OCI-M2 (cell line): ENCODE results near the gene SETD3.
A peak's percentile ranks its signal among the peaks of the same experiment; 100 is the strongest.

Experiments used
- DNase-seq: peaks from one replicate; lab custom pipeline; 2025; ENCODE audit not compliant: unreplicated experiment; lab: John Stamatoyannopoulos, UW

SETD3 gene

DNA sequence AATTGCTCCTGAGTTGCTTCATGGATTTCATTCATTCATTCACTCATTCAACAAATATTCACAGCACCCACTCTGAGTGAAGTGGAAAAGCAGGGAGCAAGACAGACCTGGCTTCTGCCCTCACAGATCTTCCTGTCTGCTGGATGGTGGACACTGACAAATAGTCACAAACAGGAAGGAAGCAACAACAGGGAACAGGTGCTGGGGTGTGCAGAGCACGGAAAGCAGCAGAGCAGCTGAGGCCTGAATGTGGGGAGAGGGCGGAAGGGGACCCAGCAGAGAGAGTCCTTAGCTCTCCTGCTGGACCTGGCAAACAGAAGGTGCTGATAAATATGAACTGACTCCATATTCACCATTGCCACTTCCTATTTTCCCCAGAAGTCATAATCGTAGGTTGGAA is 54.4 kb downstream of the SETD3 start:
- DNase-seq, result no peak

DNA sequence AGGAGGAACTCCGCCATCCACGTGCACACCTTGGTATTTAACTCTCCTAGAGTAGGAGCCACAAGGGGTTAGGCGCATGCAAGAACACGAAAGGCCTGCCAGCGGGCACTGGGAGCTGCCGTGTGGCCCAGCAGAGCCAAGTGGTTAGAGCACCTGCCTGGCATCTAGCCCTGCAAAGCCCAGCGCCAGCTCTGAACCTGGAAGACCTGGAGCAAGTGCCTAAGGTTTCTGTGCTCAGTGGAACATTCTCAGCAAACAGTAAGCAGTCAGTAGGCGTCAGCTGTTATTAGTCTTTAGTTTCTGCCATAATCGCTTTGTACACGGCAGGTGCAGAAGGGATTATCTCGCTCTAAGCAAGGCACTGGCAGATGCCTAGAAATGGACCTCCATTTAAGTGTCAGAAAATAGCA is 55.4 kb downstream of the SETD3 start:
- no peak for DNase-seq

DNA sequence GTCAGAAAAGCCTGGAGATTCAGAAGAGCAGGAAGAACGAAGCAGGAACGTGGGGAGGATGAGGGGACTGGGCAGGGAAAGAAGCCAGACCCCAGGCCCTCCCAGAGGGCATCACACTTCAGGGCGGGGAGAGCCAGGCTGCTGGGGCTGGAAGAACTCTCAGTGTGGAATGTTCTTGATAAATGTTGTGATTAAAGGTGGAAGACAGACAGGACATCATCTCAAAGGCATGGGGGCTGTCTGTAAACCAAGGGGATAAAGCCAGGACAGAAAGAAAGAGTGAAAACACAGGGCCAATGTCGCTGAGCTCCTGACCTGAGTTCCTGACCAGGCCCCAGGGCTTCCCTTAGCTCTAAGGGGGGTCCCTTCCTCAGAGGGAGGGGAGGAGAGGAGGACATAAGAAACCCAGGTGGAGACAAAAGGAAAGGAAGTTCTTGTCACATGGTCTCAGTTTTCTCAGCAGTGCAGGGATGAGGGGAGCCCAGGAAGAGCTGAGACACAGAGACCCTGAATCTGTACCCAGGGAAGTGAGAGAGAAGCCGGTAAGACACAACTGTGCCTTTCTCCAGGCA is 56.3 kb downstream of the SETD3 start:
- DNase-seq, result no peak

DNA sequence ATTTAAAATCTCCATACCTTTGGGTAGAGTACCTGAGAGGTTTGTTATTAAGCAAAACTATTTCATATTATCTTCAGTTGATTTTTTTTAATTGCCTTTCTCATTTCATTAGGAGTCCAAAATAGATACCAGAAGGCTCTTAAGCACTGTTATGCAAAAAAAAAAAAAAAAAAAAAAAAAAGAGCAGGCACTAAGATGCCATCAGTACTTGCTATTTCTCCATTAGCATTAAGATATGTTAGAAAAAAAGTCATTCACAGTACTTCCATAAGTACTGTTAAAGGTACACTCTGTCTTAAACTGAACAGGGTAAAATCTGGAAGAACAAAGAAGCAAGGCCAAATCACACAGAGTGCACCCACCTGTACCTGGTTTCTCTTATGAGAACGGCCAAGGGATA is 57.2 kb downstream of the SETD3 start:
- DNase-seq, result no peak

DNA sequence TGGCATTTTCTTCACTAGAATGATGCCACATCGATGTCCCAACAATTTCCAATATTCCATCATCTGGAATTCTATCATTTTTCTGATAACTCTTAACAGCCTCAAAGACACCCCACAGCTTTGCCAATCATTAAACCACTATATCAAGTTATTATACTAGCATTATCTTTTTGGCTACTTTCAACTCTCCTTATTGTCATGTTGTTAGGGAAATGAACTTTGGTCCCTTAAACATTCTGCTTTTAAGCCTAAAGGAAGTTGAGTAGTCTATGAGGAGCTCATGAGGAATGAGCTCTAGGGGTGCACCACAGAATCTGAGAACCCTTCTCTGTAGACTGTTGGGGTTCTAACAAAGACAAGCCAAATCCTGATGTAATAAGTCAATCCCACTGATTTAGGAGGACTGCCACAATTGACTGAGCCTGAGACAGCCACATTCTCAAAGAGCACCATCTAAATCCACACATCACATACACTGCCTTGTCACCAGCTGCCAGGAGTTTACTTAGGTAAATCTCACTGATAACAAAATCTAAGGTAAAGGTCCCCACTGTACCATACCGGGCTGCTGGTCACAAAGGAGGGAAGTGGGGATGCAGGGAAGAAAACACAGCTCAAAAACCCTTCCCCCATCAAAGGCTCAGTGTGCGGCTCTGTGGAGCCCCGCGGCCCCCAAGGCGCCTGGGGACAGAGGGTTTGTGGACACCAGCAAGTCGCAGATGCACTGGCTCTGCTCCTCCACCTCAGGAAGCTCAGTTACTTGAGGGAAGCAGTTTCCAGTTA is 58.2 kb downstream of the SETD3 start:
- DNase-seq, result no peak

DNA sequence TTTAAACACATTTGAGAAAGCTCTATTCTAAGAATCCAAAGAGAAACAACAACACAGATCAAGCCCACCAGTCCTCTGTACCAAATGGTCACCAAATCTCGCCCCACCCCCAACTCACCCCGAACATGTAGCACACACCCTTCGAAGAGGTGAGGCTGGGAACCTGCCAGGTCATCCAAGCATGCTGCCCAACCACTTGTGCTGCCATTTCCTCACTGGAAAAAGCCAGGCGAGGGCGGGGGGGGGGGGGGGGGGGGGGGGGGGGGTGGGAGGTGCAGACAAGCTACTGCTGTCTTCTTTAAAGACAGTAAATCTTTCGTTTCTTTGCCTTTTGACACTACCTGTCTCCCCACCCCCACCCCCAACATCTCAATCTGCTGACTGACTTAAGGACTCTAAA is 59.9 kb downstream of the SETD3 start:
- no peak for DNase-seq

DNA sequence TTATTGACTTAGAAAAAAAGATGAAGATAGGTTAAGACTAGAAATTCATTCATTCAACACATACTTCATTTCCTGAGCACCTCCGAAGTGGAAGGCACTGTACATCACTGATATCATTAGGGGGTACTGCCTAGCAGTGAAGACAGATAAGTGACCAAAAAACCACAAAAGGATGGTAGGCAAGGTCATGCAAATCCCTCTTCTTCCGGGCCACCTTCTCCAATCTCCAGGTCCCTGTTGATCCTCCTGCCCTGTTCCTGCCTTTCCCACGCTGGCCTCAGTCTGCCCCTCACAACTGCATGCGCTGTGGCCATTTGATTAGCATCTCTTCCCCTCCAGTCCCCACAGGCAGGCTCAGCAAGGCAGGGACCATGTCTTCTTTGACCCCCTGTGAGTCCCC is 60.8 kb downstream of the SETD3 start:
- no peak for DNase-seq

DNA sequence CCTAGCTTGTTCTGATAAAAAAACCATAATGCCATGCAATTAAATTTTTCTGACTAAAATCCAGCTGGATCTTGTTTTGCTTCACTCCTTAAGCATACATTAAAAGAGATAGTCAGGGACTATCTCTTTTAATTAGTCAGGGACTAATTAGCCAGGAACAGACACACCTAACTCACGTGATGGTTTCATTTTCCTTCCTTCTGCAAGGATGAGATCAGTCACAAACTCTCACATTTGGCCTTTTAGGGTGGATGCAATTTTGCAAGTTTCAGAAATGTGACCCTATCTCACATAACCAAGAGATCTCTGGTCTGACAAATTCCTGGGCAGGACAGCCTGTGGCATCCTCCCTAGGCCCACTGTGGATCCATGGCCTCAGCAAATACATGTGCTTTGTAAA is 62.4 kb downstream of the SETD3 start:
- DNase-seq, result no peak

DNA sequence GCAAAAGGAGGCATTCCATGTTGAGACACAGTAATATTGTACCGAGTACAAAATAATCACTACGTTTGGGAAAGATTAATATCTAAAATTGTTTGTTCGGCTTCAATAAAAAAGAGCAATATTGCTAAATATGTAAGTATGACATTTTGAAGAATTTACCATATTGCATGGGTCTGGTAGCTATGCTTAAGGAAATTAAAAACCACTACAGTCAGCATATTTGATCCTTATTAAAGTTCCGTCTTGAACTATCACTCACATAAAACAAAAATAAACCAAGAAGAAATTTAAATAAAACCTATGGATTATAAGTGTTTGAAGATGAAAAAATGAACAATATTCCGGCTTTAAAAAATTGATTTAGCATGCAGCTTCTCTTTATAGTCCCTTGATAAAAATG is 63.8 kb downstream of the SETD3 start:
- DNase-seq, result no peak

DNA sequence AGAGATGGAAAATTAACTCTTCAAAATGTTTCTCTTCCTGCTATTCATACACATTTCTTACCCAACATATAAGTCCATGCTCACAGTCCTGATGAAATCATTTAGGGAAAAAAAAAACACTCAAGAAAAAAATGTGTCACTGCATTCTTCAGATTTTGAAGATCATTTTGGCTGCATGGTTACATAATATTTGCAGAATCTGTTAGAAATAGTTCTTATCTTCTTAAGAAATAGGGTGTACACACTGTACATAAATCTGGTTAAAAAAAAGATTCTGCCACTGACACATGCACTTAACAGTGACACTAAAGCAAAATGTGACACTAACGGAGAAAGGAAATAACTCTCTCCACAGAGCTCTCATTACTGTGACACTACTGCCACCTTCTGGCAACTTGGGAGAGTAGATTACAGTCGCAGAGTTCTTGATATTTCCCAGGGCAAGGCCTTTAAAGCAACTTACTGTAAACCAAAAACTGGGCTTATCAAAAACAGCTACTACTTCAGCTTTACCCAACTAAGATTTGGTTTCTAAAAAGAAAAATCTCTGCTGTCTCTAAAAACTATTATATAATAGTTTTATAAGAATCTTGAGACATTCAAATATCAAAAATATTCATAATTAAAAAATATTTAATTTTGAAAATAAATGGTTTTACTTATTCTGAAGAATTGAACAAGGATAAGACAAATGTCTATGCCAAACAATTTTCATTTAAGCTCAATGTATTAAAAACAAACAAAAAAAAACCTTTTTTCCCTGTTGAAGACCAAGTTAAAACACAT is 65.0 kb downstream of the SETD3 start:
- DNase-seq, result peak; percentile 82

DNA sequence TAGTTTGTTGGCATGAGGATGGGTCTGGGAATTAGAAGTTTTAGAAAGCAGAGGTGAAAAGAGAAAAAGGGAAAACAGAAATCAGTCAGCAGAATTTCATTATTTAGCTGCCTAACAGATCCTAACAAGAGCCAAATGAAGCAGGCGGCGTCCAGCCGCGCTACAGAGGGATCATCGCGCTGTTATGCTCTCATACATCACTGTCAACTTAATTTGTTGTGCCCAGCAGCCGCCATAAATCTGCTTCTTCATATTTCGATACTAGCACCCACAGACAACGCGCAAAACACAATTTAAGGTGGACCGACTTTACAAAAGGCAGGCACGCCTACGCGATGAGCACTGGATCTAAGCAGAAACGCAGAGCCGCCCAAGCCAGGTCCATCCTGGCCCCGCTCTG is 66.7 kb downstream of the SETD3 start:
- no peak for DNase-seq

DNA sequence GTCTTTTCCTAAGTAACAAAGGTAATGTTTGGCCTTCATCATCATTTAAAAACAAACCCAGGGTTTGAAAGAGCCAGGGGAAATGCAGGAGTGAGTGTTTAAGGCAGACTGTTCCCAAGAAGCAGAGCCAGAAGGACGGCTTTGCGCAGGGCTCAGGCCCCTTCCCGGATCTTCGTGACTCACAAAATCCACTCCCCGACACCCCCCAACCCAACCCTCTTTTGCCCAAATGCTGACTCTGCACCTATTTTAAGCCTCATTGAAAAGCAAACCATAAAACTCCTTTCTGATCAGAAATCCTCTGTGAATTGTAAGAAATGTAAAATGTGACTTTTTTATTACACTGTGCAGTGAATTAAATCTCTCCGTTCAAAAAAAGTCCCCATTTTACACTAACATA is 67.5 kb downstream of the SETD3 start:
- DNase-seq, result no peak

DNA sequence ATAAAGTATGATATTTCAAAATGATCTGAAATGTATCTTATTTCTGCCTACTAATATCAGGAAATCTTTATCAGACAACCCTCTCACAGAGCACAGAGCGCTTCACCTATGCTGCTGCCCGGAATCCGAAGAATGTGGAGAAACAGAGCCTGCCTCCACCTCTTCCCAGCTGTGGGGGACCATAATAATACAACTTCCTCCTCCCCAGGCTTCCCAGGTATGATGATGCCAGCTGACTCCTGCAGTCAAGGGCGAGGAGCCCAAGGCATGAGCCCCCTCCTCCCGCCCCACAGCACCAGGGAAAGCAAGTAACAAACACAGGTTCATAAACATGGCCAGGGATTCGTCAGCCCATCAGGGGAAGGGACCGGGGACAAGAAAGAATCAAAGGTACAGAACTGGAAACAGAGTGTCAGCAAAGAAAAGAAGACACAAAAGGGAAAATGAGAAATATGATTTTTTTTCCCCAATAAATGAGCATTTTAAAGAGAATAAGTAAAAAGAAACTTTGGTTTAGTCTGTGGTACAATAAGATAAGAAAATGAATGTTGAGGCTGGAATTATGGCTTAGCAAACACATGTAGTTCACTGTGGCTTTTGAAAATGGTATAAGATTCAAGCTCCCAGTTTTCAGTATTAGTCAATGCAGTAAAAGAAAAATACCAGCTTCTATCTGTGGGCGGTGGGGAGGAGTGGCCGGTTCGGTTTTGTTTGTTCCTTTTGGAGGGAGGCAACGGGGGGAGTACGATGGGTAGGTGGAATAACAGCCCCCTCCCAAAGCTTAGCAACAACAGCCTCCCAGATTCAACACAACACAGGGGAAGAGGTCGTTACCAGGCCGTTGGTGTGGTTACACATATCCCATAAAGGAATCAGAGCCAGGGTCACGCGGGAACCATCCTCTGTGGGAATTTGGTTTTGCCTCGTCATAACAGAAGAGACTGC is 68.3 kb downstream of the SETD3 start:
- no peak for DNase-seq

DNA sequence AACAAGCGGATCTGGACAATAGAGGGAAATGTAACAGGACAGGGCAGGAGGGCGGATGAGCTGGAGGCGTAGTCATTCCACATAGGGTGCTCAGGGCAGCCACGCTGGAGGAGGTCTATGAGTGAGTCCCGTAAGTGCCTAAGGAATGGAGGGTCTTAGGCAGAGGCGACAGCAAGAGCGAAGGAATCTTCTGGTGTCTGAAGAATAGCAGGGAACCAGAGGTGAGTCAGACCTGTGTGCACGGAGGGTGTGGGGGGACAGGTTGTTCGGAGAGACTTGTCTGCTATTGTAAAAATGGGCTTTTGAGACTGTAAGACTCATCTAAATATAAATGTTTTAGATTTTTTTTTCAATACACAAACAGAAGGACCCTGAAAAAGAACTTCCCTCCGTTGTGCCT is 70.6 kb downstream of the SETD3 start:
- no peak for DNase-seq

DNA sequence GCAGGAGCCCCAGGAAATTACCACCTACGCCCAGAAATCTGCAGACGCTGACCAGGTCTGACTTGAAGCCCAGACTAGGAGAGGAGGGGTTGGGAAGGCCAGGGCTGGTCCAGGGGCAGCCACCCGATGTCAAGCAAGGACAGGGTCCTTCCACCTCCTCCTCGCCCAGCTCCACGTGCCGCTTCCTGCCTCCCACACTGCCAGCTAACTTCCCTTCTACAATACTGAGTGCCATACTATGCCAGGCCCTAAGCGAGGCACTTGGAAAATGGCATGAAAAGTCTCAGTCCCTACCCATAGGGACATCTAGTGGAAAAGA is 71.7 kb downstream of the SETD3 start:
- DNase-seq, result no peak

DNA sequence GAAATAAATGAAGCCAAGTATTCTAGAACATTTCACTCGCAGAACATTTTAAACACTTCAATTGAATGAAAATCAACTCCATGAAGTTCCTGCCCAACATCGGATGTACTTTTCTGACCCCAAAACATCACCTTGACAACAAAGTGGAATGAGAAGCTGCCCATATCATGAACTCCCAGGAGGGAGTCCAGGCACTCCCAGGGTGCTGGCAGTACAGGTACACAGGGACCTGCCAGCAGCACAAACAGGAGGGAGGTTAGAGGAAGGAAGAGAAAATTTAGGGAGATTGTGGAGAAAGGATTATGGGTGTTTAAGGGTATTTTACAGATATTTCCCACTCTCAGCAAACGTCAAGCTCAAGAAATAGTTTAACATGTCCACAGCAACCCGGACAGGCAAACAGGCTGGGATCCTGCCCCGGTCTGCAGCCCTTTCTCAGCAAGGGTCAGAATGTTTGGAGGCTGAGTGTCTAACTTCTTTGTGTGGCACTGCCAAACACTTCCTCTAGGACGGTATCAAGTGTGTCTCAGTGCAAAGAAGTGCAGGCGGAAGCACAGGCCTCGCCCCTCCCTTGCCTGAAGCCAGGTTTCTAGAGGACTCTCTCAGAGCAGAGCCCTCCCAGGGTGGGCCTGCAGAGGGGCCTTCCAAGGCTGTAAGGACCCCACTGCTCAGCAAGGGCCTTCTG is 72.2 kb downstream of the SETD3 start:
- DNase-seq, result no peak

DNA sequence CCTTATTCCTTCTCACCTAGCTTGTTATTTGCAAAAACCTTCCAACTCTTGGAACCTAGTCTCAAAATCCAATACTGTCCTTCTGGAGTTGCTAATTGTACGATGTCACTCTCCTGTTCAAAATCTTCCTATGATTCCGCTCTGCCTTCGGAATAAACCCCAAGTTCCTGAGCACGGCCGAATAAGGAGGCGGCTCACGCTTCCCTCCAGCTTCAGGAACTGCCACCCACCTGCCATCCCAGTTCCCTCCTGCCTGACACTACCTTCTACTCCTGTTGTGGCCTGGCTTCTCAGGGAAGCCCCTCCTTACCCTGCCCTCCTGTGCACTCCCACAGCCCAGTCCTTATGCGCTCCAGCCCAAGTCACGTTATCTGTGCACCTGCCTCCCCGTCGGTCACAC is 73.2 kb downstream of the SETD3 start:
- DNase-seq, result no peak

DNA sequence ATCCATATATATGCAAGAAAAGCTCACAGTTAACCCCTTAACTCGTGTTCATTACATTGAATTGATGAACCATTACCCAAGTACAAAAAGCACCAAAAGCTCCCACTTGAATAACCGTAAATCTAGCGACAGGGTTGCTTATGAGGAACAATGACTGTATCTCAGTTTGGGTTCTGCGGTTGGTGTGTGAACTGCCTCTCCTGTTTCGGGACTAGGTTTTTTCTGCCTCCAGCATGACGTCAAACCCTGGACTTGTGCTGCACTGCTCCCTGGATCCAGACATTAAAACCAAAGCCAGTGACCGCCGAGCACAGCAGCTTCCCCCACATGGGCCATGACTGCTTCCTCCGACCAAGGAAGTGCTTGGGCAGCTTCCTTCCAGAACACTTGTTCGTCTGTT is 77.7 kb downstream of the SETD3 start:
- DNase-seq, result no peak

DNA sequence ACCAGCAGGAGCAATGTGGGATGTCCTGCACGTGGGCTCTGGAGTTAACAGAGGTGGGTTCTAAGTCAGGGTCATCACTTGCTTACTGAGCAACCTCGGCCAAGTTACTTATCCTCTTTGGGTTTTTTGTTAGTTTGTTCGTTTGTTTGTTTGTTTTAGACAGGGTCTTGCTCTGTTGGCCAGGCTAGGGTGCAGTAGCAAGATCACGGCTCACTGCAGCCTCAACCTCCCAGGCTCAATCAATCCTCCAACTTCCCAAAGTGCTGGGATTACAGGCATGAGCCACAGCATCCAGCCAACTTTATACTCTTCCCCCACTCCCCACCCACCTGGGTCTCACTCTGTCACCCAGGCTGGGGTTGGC is 78.4 kb downstream of the SETD3 start:
- DNase-seq, result no peak

DNA sequence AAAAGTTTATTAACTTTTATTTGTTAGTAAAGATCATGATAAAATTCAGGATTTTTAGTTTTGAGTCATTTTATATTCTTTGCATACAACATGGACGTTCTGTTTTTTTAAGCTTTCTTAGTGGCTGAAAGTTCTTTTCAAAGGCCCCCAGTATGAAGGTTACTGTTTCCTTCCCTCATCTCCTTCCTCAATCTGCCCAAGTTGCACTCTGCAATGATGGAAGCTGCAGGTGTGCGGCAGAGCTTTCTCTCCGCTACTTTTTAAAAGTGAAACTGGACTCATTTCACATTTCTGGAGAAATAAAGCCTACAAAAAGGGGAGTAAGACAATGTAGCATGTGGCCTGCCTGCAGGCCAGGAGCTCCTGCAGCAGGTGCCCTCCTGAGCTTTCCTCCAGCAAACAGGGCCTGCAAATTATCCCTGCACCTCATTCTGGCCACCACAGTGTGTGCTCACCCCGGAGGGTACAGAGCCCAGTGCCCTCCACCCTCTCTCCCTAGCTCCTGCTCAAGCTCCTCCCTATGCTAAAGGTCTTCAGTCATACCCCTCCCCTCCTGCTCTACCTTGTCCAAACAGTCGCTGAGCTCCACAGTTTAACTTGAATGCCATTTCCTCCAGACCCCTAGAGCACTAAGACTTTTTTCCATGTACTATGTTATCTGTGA is 78.9 kb downstream of the SETD3 start:
- no peak for DNase-seq
